Pancreas (tissue), 10 donors: ENCODE data around the gene SALL3. TPM values are rescaled to one million over a fixed set of nuclear protein-coding genes. Genes with fewer than 3 reads are reported as not detected.

Source experiments
- ATAC-seq, 4 donors: fragments of 200-7000 bp; cut with Tn5 transposase; one replicate each; pipeline versions ENCODE4 v1.8.0 to v1.9.1; 2020; ENCODE audit warnings: mild to moderate bottlenecking in 4 of 4, moderate library complexity in 4 of 4
- DNase-seq, 6 donors: peaks; one replicate each; pipeline ENCODE4 v3.0.0-alpha.2; 2020
- FAIRE-seq: peaks from 2 replicates; lab custom pipeline; 2012; peaks lifted over from hg19 to GRCh38; lab: Jason Lieb, UNC
- H3K27ac ChIP-seq, 4 donors: fragments of 200-600 bp; sonication (generic); 1 replicate in 3 of 4; 2 replicates in 1 of 4; pipeline versions ENCODE4 v1.5.0 to v1.8.0; 2020
- H3K27me3 ChIP-seq, 4 donors: fragments of 200-600 bp; one replicate each; pipeline ENCODE4 v1.8.0; 2021
- H3K36me3 ChIP-seq, 3 donors: fragments of 200-600 bp; sonication (generic) in 1 of 3; one replicate each; pipeline versions ENCODE4 v1.5.0 to v1.8.0; 2020 to 2021
- H3K4me1 ChIP-seq, 3 donors: fragments of 200-600 bp; one replicate each; pipeline ENCODE4 v1.8.0; 2021
- H3K4me3 ChIP-seq, 4 donors: fragments of 200-600 bp; sonication (generic) in 2 of 4; one replicate each; pipeline versions ENCODE4 v1.5.0 to v1.8.0; 2020 to 2021
- H3K9me3 ChIP-seq, 4 donors: fragments of 200-600 bp; one replicate each; pipeline ENCODE4 v1.8.0; 2021
- WGBS, 2 donors: extraction: QIAGEN DNeasy Blood & Tissue Kit; methylation state at CpG; one replicate each; pipeline ENCODE4 v1.1.7; 2013; 5-methylcytosine and 5-hydroxymethylcytosine counted together
- intact Hi-C, 3 donors: fragments of 100-400 bp; cut with DNase I; formaldehyde crosslinking; loops; one replicate each; pipeline versions ENCODE4 v1.11.1 to v1.14.2; 2022
- polyA plus RNA-seq, 2 donors: library from polyadenylated mRNA; stranded (reverse); fragments of 200-250 nt; gene quantifications; one replicate each; pipeline ENCODE4 v1.2.3, GENCODE V29; 2013
- total RNA-seq, 6 donors: library from RNA; stranded (reverse); fragmentation: NEBNext Ultra II Directional in 4 of 6; extraction: Animal tissue kit (Norgen Biotek cat#: 25700) in 4 of 6; gene quantifications; one replicate each; pipeline versions ENCODE4 v1.2.1 to v1.2.4, GENCODE V29; 2021 to 2023
- TF ChIP-seq, protein P1 (sequence below), 4 donors: fragments of 200-600 bp; sonication (generic) in 3 of 4; IDR thresholded peaks; one replicate each; pipeline versions ENCODE4 v1.5.0 to v1.8.0; 2021; ENCODE audit warnings: antibody characterized with exemption in 4 of 4
- donor health status: healthy with polysubstance abuse.
- donor health status: DM: no; HTN: no; CAD: no; lungs with moderate emphysema.
- donor health status: DM: no; HTN: no; CAD: no.
- donor health status: control.
- donor health status: control.
- donor health status: Bipolar disorder and iron deficiency.
- donor health status: DM: yes; HTN: yes; CAD: no.
- donor health status: DM: no; HTN: no; CAD: no.
- donor health status: DM: no; HTN: no; CAD: no.
- donor health status: DM: yes; HTN: yes; CAD: no.

Gene SALL3
- total and polyA plus RNA-seq, 8 donors, result 0.03 TPM; not detected in 7

DNA sequence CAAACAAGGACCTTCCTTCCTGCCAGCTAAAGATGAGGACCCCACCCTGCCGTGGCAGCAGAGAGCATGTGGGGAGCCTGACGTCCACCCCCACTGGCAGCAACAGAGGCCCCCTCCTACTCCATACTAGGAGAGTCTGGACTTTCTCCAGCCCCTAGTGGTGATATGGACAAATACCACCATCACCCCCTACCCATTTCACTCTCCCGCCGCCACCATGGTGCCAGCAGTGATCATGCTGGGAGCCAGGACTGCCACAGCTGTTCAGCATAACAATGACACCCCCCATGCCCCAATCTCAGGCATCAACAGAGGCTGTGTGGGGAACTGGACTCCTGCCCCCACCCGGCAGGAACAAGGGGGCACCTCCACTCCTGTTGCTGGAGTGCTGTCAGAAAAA, 46.9 kb downstream of the SALL3 start:
- Histone ChIP-seq H3K4me3 (no peak overlapping the region), H3K27ac (no peak overlapping the region), H3K4me1 (no peaks in the 10 kb centered on the region), H3K36me3 (no peaks in the 10 kb centered on the region), H3K9me3 (no peaks in the 10 kb centered on the region), H3K27me3 (no peaks in the 10 kb centered on the region)
- FAIRE-seq (no peak), ATAC-seq (no peak), DNase-seq (no peak)
- TF ChIP-seq, protein P1, sequence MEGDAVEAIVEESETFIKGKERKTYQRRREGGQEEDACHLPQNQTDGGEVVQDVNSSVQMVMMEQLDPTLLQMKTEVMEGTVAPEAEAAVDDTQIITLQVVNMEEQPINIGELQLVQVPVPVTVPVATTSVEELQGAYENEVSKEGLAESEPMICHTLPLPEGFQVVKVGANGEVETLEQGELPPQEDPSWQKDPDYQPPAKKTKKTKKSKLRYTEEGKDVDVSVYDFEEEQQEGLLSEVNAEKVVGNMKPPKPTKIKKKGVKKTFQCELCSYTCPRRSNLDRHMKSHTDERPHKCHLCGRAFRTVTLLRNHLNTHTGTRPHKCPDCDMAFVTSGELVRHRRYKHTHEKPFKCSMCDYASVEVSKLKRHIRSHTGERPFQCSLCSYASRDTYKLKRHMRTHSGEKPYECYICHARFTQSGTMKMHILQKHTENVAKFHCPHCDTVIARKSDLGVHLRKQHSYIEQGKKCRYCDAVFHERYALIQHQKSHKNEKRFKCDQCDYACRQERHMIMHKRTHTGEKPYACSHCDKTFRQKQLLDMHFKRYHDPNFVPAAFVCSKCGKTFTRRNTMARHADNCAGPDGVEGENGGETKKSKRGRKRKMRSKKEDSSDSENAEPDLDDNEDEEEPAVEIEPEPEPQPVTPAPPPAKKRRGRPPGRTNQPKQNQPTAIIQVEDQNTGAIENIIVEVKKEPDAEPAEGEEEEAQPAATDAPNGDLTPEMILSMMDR (IDR thresholded peaks at IDR 0.05), result no peak
- WGBS, 2 donors, result 32 to 35% methylated on average over 5 of the region's 5 CpGs
- intact Hi-C loops, result no loop called here

DNA sequence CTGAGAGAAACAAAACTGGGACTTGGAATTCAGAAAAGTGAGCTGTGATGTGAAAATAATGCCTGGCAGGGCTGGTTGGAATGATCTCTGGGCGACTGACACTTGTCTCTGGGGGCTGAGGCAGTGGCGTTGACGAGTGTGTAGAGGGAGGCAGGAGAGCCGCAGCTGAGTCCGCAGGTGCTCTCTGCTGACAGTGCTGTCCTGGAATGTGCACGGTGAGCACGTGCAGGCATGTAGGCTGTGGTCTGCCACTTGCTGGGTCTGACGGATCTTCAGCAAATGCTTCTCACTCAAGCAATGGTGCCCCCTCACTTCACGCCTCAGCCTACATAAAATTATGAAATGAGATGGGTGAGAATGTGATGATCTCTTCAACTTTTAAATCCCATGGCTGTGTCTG, 51.1 kb downstream of the SALL3 start:
- no peaks in the 10 kb centered on the region for H3K27me3 ChIP-seq
- H3K4me3 ChIP-seq, result no peak overlapping the region
- no peak for DNase-seq
- WGBS, 2 donors, result 71 to 72% methylated on average over 9 of the region's 9 CpGs
- intact Hi-C loops, result no loop called here
- no peak for ATAC-seq
- no peaks in the 10 kb centered on the region for H3K4me1 ChIP-seq
- no peaks in the 10 kb centered on the region for H3K9me3 ChIP-seq
- H3K27ac ChIP-seq, result no peak overlapping the region
- FAIRE-seq, result no peak
- TF ChIP-seq, protein P1 (IDR thresholded peaks at IDR 0.05), result no peak
- no peaks in the 10 kb centered on the region for H3K36me3 ChIP-seq

DNA sequence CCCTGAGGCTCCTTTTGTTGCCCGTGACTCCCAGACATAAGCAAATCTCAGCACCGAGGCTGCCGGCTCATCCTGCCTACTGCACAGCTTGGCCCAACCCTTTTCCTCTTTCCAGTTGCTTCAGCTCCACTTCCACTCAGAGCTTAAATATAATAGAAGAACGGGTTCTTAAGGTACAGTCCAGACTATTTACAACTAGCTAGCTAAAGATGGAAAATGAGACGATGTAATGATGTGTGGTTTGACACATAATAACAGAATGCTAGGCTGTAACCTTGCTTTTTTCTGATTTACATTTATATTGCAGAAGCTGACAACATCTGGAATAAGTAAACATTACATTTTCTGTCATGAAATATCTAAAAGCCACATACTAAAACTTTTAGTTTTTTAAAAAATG, 62.7 kb downstream of the SALL3 start:
- FAIRE-seq (no peak), DNase-seq (no peak), ATAC-seq (no peak)
- TF ChIP-seq, protein P1 (IDR thresholded peaks at IDR 0.05), result no peak
- no peaks in the 10 kb centered on the region for H3K27me3 ChIP-seq
- no peak overlapping the region for H3K27ac ChIP-seq
- no peak overlapping the region for H3K4me3 ChIP-seq
- no peaks in the 10 kb centered on the region for H3K4me1 ChIP-seq
- intact Hi-C loops, result no loop called here
- no peaks in the 10 kb centered on the region for H3K36me3 ChIP-seq
- 58 to 72% methylated on average over 5 of the region's 5 CpGs for WGBS, 2 donors
- H3K9me3 ChIP-seq, result no peaks in the 10 kb centered on the region

DNA sequence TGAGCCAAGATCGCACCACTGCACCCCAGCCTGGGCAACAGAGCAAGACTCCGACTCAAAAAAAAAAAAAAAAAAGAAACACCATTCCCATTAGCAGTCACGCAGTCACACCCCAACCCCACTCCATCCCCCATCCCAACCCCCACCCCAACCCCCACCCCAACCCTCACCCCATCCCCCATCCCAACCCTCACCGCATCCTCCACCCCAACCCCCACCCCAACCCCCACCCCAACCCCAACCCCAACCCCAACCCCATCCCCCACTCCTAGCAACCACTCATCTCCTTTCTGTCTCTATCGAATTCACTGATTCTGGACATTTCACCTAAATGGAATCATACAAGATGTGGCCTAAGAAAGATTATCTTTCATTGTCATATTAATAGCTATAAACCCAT, 63.7 kb downstream of the SALL3 start:
- FAIRE-seq (no peak), DNase-seq (no peak), ATAC-seq (no peak)
- H3K9me3 ChIP-seq, result no peaks in the 10 kb centered on the region
- no peaks in the 10 kb centered on the region for H3K4me1 ChIP-seq
- 79 to 94% methylated on average over 2 to 3 of the region's 5 CpGs for WGBS, 2 donors
- TF ChIP-seq, protein P1 (IDR thresholded peaks at IDR 0.05), result no peak
- H3K4me3 ChIP-seq, result no peak overlapping the region
- intact Hi-C loops, result no loop called here
- no peak overlapping the region for H3K27ac ChIP-seq
- H3K27me3 ChIP-seq, result no peaks in the 10 kb centered on the region
- no peaks in the 10 kb centered on the region for H3K36me3 ChIP-seq

DNA sequence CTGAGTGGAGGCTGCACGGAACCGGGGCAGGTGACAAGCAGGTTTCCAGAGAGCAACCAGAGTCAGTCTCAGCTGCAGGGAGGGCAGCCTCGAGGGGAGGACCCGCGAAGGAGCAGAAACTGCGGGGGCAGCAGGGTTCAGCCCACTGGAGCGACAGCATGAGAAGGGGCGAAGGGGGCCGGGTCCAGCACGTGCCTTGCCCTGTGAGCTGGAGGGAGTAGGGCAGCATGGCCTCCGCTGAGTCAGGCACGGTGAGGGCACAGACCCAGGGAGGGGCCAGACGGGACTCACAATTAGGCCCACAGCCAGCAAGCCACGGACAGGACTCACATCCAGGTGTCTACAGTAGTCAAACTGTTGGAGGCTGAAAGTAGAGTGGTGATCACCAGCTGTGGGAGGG, 66.9 kb downstream of the SALL3 start:
- peak in 3 of 4 donors; percentile 24 to 61 (median 29) for ATAC-seq
- WGBS, 2 donors, result 46 to 49% methylated on average over 14 of the region's 14 CpGs
- FAIRE-seq, result no peak
- H3K27ac ChIP-seq, result no peak overlapping the region
- no peaks in the 10 kb centered on the region for H3K4me1 ChIP-seq
- no peak overlapping the region for H3K4me3 ChIP-seq
- peak in 1 of 6 donors; percentile 60 for DNase-seq
- H3K36me3 ChIP-seq, result no peaks in the 10 kb centered on the region
- intact Hi-C loops, result no loop called here
- TF ChIP-seq, protein P1 (IDR thresholded peaks at IDR 0.05), result no peak
- H3K27me3 ChIP-seq, result peaks cover 0 to 3% (median 0%) of the 10 kb centered on the region in 4 donors
- H3K9me3 ChIP-seq, result no peaks in the 10 kb centered on the region
